ENCODE results near the gene BCL6. TPM values are rescaled to one million over a fixed set of nuclear protein-coding genes. Genes with fewer than 3 reads are reported as not detected.

BCL6 gene
- total RNA-seq, 1 donor: 40.2 TPM

DNA sequence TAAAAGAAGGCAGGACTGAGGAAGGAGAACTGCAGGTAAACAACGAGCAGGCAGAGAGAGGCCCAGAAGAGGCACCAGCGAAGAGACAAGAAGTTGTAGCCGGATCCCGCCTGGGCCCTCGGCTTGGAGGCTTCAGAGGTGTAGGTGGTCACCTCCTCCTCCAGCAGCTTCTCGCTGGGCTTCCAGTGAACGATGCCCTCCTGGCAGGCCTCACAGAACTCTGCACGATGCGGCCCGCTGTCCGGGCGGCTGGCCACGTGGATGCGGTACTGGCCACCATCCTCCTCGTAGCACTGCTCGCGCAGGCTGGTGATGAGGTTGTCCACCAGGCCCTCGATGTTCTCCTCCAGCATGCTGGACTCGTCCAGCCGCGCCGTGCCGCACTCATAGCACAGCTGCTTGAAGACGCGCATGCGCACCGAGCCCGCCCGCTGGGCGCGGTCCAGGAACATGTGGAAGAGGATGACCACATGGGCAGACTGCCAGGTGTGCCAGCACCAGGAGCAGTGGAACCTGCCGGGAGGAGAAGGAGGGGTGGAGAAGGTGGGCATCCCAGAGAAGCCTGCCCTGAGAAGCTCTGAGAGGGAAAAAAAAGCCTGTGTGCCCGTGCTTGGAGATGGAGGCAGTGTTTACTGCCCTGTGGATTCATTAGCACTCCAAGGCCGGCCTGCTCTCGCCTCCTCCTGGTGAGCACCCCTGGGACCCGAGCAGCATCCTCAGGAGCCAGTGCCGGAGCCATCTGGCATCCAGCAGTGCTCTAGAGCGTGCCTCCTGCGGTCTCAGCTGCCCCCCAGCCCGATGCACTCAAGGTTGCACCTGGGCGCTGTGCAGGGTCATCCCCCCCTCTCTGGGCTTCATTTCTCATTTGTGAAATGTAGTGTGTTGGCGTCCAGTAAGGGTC, 46.5 kb downstream of the BCL6 start:
- TF ChIP-seq, protein P1, sequence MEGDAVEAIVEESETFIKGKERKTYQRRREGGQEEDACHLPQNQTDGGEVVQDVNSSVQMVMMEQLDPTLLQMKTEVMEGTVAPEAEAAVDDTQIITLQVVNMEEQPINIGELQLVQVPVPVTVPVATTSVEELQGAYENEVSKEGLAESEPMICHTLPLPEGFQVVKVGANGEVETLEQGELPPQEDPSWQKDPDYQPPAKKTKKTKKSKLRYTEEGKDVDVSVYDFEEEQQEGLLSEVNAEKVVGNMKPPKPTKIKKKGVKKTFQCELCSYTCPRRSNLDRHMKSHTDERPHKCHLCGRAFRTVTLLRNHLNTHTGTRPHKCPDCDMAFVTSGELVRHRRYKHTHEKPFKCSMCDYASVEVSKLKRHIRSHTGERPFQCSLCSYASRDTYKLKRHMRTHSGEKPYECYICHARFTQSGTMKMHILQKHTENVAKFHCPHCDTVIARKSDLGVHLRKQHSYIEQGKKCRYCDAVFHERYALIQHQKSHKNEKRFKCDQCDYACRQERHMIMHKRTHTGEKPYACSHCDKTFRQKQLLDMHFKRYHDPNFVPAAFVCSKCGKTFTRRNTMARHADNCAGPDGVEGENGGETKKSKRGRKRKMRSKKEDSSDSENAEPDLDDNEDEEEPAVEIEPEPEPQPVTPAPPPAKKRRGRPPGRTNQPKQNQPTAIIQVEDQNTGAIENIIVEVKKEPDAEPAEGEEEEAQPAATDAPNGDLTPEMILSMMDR (IDR thresholded peaks at IDR 0.05; ENCODE audit: extremely low read depth, low read depth, low read length): no peak
- Histone ChIP-seq H4K20me1 (ENCODE audit: insufficient read depth, low read length) (no peaks in the 10 kb centered on the region), H3K36me3 (ENCODE audit: insufficient read depth, low read length) (no peaks in the 10 kb centered on the region), H3K27me3 (ENCODE audit: insufficient read depth, low read length) (peaks cover 9% of the 10 kb centered on the region), H3K27ac (ENCODE audit: low read depth, low read length) (no peak overlapping the region), H3K9me3 (ENCODE audit: low read depth, low read length) (no peaks in the 10 kb centered on the region), H3K4me3 (ENCODE audit: insufficient read depth, low read length) (no peak overlapping the region), H2AFZ (ENCODE audit: low read length) (no peak overlapping the region), H3K79me2 (ENCODE audit: insufficient read depth, low read length) (no peaks in the 10 kb centered on the region), H3K4me2 (ENCODE audit: insufficient read depth, low read length) (no peak overlapping the region), H3K4me1 (ENCODE audit: insufficient read depth, low read length) (no peaks in the 10 kb centered on the region)
- DNase-seq (ENCODE audit: insufficient read length, low spot score, missing footprints): no peak

DNA sequence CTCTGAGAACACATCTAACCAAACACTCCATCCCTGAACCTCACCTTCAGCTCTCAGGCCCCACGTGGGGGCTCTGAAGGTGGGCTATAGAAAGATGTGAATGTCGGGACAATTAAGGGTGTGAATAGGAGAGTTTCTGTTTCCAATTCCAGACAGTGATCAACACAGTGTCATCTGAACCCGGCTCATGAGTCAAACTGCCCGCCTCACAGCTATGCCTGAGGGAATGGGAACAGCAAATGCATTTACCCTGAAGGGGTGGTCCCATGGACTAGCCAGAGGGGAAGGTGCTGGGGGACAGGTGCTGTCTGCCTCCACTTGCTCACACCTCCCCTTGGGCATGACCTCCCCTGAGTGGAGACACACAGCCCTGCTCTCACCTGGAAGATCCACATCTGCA, 49.2 kb downstream of the BCL6 start:
- H3K79me2 ChIP-seq (ENCODE audit: insufficient read depth, low read length): no peaks in the 10 kb centered on the region
- no peaks in the 10 kb centered on the region for H4K20me1 ChIP-seq (ENCODE audit: insufficient read depth, low read length)
- H3K27me3 ChIP-seq (ENCODE audit: insufficient read depth, low read length): peaks cover 9% of the 10 kb centered on the region
- TF ChIP-seq, protein P1 (IDR thresholded peaks at IDR 0.05; ENCODE audit: extremely low read depth, low read depth, low read length): no peak
- no peak overlapping the region for H3K4me3 ChIP-seq (ENCODE audit: insufficient read depth, low read length)
- no peaks in the 10 kb centered on the region for H3K9me3 ChIP-seq (ENCODE audit: low read depth, low read length)
- no peak for DNase-seq (ENCODE audit: insufficient read length, low spot score, missing footprints)
- H3K4me1 ChIP-seq (ENCODE audit: insufficient read depth, low read length): no peaks in the 10 kb centered on the region
- H3K27ac ChIP-seq (ENCODE audit: low read depth, low read length): no peak overlapping the region
- H3K4me2 ChIP-seq (ENCODE audit: insufficient read depth, low read length): no peak overlapping the region
- no peak overlapping the region for H2AFZ ChIP-seq (ENCODE audit: low read length)
- no peaks in the 10 kb centered on the region for H3K36me3 ChIP-seq (ENCODE audit: insufficient read depth, low read length)

DNA sequence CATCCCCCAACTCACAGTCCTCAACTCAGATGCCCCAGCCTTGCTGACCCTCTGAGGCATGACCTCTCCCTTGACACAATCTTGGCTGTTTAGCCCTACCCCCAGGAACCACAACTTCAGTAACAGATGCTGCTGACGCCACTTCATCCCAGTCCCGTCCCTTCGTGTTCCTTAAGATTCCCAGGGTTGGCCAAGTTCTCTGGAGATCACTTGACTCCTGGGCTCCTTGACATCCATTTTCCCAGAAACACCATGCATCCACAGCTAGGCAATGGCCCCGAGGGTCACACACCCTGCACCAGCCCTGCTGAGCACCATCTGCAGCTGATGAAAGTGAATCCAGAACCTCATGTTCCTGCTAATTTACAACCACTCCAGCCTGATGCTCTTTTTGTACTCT, 49.8 kb downstream of the BCL6 start:
- no peak for DNase-seq (ENCODE audit: insufficient read length, low spot score, missing footprints)
- H3K27me3 ChIP-seq (ENCODE audit: insufficient read depth, low read length): peaks cover 11% of the 10 kb centered on the region

GRCh38 chr3:187694801-187695200, 50.5 kb downstream of the BCL6 start:
- Histone ChIP-seq H3K36me3 (ENCODE audit: insufficient read depth, low read length) (no peaks in the 10 kb centered on the region), H3K27ac (ENCODE audit: low read depth, low read length) (no peak overlapping the region), H3K27me3 (ENCODE audit: insufficient read depth, low read length) (peaks cover 11% of the 10 kb centered on the region), H3K4me1 (ENCODE audit: insufficient read depth, low read length) (no peaks in the 10 kb centered on the region), H3K4me3 (ENCODE audit: insufficient read depth, low read length) (no peak overlapping the region), H3K79me2 (ENCODE audit: insufficient read depth, low read length) (no peaks in the 10 kb centered on the region), H3K4me2 (ENCODE audit: insufficient read depth, low read length) (no peak overlapping the region), H2AFZ (ENCODE audit: low read length) (no peak overlapping the region), H4K20me1 (ENCODE audit: insufficient read depth, low read length) (no peaks in the 10 kb centered on the region), H3K9me3 (ENCODE audit: low read depth, low read length) (no peaks in the 10 kb centered on the region)
- DNase-seq (ENCODE audit: insufficient read length, low spot score, missing footprints): no peak
- TF ChIP-seq, protein P1 (IDR thresholded peaks at IDR 0.05; ENCODE audit: extremely low read depth, low read depth, low read length): no peak

More for the DNA sequence above, 49.8 kb downstream of the BCL6 start:
- Histone ChIP-seq H3K4me2 (ENCODE audit: insufficient read depth, low read length) (peak overlapping the region; percentile 16), H2AFZ (ENCODE audit: low read length) (no peak overlapping the region), H4K20me1 (ENCODE audit: insufficient read depth, low read length) (no peaks in the 10 kb centered on the region), H3K4me1 (ENCODE audit: insufficient read depth, low read length) (no peaks in the 10 kb centered on the region), H3K36me3 (ENCODE audit: insufficient read depth, low read length) (no peaks in the 10 kb centered on the region), H3K79me2 (ENCODE audit: insufficient read depth, low read length) (no peaks in the 10 kb centered on the region), H3K9me3 (ENCODE audit: low read depth, low read length) (no peaks in the 10 kb centered on the region), H3K27ac (ENCODE audit: low read depth, low read length) (no peak overlapping the region), H3K4me3 (ENCODE audit: insufficient read depth, low read length) (no peak overlapping the region)
- TF ChIP-seq, protein P1 (IDR thresholded peaks at IDR 0.05; ENCODE audit: extremely low read depth, low read depth, low read length): no peak

Data from osteoblast (primary cell).